D721Med (cell line): ENCODE measurements around the gene HS3ST5.

Experiments
- DNase-seq: peaks from one replicate; pipeline ENCODE4 v3.0.0; 2011; ENCODE audit warnings: low spot score; ENCODE audit not compliant: insufficient read length
- FAIRE-seq: peaks from 2 replicates; lab custom pipeline; 2011; peaks lifted over from hg19 to GRCh38; lab: Jason Lieb, UNC
- TF ChIP-seq, protein P1 (sequence below): IDR thresholded peaks from 2 replicates; pipeline ENCODE4 v1.5.1; 2012; ENCODE audit warnings: mild to moderate bottlenecking, control low read depth; ENCODE audit not compliant: insufficient read depth; ENCODE audit errors: missing control alignments

The HS3ST5 gene

GRCh38 chr6:114258376-114258775 lies 84.4 kb downstream of the HS3ST5 start:
- DNase-seq (no peak), FAIRE-seq (no peak)
- TF ChIP-seq, protein P1, sequence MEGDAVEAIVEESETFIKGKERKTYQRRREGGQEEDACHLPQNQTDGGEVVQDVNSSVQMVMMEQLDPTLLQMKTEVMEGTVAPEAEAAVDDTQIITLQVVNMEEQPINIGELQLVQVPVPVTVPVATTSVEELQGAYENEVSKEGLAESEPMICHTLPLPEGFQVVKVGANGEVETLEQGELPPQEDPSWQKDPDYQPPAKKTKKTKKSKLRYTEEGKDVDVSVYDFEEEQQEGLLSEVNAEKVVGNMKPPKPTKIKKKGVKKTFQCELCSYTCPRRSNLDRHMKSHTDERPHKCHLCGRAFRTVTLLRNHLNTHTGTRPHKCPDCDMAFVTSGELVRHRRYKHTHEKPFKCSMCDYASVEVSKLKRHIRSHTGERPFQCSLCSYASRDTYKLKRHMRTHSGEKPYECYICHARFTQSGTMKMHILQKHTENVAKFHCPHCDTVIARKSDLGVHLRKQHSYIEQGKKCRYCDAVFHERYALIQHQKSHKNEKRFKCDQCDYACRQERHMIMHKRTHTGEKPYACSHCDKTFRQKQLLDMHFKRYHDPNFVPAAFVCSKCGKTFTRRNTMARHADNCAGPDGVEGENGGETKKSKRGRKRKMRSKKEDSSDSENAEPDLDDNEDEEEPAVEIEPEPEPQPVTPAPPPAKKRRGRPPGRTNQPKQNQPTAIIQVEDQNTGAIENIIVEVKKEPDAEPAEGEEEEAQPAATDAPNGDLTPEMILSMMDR, result no peak

GRCh38 chr6:114253431-114253830 lies 89.4 kb downstream of the HS3ST5 start:
- no peak for FAIRE-seq

GRCh38 chr6:114249522-114249921 lies 93.3 kb downstream of the HS3ST5 start:
- DNase-seq (no peak), FAIRE-seq (no peak)
- TF ChIP-seq, protein P1, result no peak

More at GRCh38 chr6:114253431-114253830, 89.4 kb downstream of the HS3ST5 start:
- TF ChIP-seq, protein P1, result no peak
- DNase-seq, result no peak

DNA sequence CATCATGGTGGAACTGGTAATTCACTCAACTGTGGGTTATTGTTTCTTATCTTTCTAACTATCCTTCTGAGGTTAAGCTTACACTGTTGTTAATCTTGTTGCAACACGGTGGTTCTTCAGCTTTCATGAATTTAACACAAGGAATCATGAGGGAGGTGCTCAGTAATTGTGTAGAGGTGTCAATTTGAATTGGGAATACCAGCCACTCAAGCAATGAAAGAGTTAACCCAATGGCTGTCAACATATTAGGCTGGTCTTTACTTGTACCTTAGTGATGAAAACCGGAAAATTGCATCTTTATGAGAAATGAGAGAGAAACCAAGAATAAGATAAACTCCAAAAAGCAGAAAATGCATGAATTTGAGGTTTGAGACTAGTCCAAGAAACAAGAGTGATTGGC lies 95.7 kb downstream of the HS3ST5 start:
- no peak for FAIRE-seq
- DNase-seq, result no peak

DNA sequence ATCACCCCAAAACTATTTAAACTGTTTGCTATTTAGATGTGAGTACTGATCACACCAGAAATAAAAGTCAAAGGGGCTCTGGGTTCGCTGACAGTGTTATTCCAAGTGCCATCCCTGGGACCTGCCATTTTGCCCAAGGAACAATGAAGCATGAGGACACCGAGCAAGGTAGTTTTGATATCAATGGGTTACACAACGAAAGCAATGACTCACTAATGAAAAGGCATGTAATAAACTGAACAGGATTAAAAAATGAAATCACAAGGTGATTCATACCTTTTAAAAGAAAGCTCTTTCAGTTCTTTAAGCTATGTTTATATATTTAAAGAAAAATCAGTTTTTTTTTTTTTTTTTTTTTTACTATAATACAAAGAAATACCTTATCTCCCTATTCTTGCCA lies 102.0 kb downstream of the HS3ST5 start:
- FAIRE-seq, result no peak
- DNase-seq, result no peak
- TF ChIP-seq, protein P1, result no peak

More for the DNA sequence above, 95.7 kb downstream of the HS3ST5 start:
- TF ChIP-seq, protein P1, result no peak

DNA sequence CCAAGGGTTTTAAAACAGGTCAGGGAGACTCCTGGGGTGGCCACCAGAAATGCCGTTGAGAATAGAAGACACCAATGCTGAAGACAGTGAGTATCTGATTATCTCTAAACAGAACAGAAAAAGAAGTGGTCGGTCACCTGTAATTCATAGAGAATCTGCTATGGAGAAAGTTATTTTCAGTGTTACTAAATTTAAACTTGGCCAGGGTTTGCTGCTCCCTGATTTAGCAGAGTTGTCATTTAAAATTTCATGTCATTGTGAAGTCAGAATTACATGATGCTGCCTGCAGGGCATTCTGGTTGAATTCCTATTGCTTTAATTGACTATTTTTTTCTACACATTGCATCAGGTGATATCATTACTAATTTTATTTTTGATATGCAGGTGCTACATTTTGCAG lies 114.1 kb downstream of the HS3ST5 start:
- TF ChIP-seq, protein P1, result no peak
- DNase-seq (no peak), FAIRE-seq (no peak)

DNA sequence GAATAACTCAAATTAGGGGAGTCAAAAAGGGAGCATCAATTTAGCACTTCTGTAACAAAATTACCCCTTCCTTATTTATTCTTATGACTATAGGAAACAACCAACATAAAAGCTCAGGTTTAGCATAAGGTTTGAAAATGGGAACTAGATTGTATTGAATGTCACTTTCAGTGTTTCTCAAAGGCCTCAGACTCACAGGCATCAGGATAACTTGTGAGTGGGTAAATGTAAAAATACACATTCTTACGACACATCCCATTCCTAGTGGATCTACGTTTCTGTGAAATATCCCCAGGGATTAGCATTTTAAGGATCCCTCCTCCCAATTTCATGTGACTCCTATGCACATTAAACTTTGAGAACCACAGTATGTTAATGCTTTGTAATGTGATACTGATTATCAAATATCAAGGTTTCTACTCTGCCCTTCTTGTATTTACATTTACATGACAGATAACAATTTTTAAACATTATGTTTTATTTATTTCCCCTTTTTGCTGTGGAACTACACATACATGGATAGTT lies 114.8 kb downstream of the HS3ST5 start:
- DNase-seq (no peak), FAIRE-seq (no peak)
- TF ChIP-seq, protein P1, result no peak
